ENCODE results near the gene SPRYD4.
A peak's percentile ranks its signal among the peaks of the same experiment; 100 is the strongest.

The SPRYD4 gene

GRCh38 chr12:56468216-56469006, at the start of gene SPRYD4:
SPRYD4 (plus strand) TSS chr12:56468578; CDS start chr12:56468592, 14 bp downstream.
- H3K4me3 ChIP-seq (ENCODE audit: control insufficient read depth, low read depth, low read length), result peak within 1 kb of the TSS; percentile 100
- no peak for TF ChIP-seq CTCF (conservative IDR thresholded peaks at IDR 0.05; ENCODE audit: control insufficient read depth, insufficient read depth, low read depth, low read length)
- DNase-seq (ENCODE audit: low read depth), result peak; percentile 89

- no peak for DNase-seq (ENCODE audit: low read depth)
- no peak for TF ChIP-seq CTCF (conservative IDR thresholded peaks at IDR 0.05; ENCODE audit: control insufficient read depth, insufficient read depth, low read depth, low read length)
- no peak overlapping the region for H3K4me3 ChIP-seq (ENCODE audit: control insufficient read depth, low read depth, low read length)
These were observed 48.0 kb upstream of the SPRYD4 start for GRCh38 chr12:56420411-56420810.

GRCh38 chr12:56425193-56425592, 43.2 kb upstream of the SPRYD4 start:
- H3K4me3 ChIP-seq (ENCODE audit: control insufficient read depth, low read depth, low read length), result no peak overlapping the region
- no peak for DNase-seq (ENCODE audit: low read depth)
- TF ChIP-seq CTCF (conservative IDR thresholded peaks at IDR 0.05; ENCODE audit: control insufficient read depth, insufficient read depth, low read depth, low read length), result no peak

- no peak for TF ChIP-seq CTCF (conservative IDR thresholded peaks at IDR 0.05; ENCODE audit: control insufficient read depth, insufficient read depth, low read depth, low read length)
- DNase-seq (ENCODE audit: low read depth), result no peak
- H3K4me3 ChIP-seq (ENCODE audit: control insufficient read depth, low read depth, low read length), result no peak overlapping the region
These were observed 42.4 kb upstream of the SPRYD4 start for GRCh38 chr12:56425940-56426438.

GRCh38 chr12:56431288-56431687, 37.1 kb upstream of the SPRYD4 start:
- H3K4me3 ChIP-seq (ENCODE audit: control insufficient read depth, low read depth, low read length), result no peak overlapping the region
- DNase-seq (ENCODE audit: low read depth), result no peak
- TF ChIP-seq CTCF (conservative IDR thresholded peaks at IDR 0.05; ENCODE audit: control insufficient read depth, insufficient read depth, low read depth, low read length), result no peak

- H3K4me3 ChIP-seq (ENCODE audit: control insufficient read depth, low read depth, low read length), result no peak overlapping the region
- TF ChIP-seq CTCF (conservative IDR thresholded peaks at IDR 0.05; ENCODE audit: control insufficient read depth, insufficient read depth, low read depth, low read length), result no peak
- peak; percentile 37 for DNase-seq (ENCODE audit: low read depth)
These were observed 36.5 kb upstream of the SPRYD4 start for GRCh38 chr12:56431850-56432249.
